ENCODE measurements around the gene FAM20A. TPM values are rescaled to one million over a fixed set of nuclear protein-coding genes. Genes with fewer than 3 reads are reported as not detected.

The FAM20A gene
- total RNA-seq, 1 experiment from 2014 or later: not detected

DNA sequence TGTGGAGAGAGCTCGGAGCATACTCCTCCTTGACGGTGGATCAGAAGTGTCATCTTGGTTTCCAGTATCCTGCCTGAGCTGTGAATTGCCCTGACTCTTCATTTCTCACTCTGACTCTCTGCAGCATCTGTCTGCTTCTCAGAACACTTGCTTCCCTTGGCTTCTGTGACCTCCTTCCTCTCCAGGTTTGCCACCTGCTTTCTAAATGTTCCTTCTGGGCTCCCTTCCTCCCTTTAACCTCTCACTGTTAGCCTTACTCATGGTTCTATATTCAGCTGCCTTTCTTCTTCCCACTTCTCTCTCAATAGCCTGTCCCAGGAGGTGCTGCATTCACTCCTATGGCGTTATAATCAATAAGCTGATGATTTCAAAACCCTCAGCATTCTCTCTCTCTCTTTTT lies 100.1 kb downstream of the FAM20A start (continued):
- TF ChIP-seq ZBTB33 (IDR thresholded peaks at IDR 0.05; ENCODE audit: extremely low read depth, insufficient replicate concordance, low read length): no peak

DNA sequence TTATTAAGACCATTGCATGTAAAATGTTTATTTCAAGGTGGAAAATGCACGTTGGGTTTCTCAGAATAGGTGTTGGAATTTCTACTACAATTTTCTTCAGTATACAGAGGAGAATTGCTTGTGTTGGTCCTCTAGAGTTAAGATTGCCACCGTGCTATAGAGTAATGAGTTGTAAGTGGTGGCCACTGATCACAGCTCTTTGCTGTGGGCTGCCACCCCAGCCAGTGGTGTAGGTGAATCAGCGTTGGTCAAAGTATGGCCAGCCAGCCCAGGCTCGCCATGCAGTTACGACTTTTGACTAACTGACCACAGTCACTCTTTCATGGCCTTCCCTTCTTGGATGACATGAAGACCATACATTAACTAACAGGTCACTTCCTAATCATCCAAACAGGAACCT lies 101.6 kb downstream of the FAM20A start:
- TF ChIP-seq, protein P1, sequence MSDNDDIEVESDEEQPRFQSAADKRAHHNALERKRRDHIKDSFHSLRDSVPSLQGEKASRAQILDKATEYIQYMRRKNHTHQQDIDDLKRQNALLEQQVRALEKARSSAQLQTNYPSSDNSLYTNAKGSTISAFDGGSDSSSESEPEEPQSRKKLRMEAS (IDR thresholded peaks at IDR 0.05): no peak
- TF ChIP-seq SP1 (IDR thresholded peaks at IDR 0.05; ENCODE audit: low read depth) (no peak), CEBPB (IDR thresholded peaks at IDR 0.05; ENCODE audit: low read depth) (no peak), EZH2 (IDR thresholded peaks at IDR 0.05) (no peak), CBX3 (IDR thresholded peaks at IDR 0.05; ENCODE audit: low read depth) (no peak), EGR1 (IDR thresholded peaks at IDR 0.05; ENCODE audit: low read depth) (no peak), ZNF274 (IDR thresholded peaks at IDR 0.05; ENCODE audit: low read depth, low read length) (no peak), EZH2phosphoT487 (IDR thresholded peaks at IDR 0.05; ENCODE audit: borderline replicate concordance) (no peak), ZBTB33 (IDR thresholded peaks at IDR 0.05; ENCODE audit: extremely low read depth, insufficient replicate concordance, low read length) (no peak), ELF1 (IDR thresholded peaks at IDR 0.05; ENCODE audit: borderline replicate concordance, low read depth) (no peak), POLR2A (IDR thresholded peaks at IDR 0.05; ENCODE audit: borderline replicate concordance, extremely low read depth, insufficient read depth, insufficient read length) (no peak), FOSL1 (IDR thresholded peaks at IDR 0.05; ENCODE audit: low read depth) (no peak)
- intact Hi-C loops (cut with micrococcal nuclease): no loop called here
- CTCF ChIA-PET: no interaction called here
- H3K4me2 ChIP-seq (ENCODE audit: low read length): no peak overlapping the region
- RAD21 ChIA-PET (ENCODE audit: low non-redundant PET in 1 of 2, low total read pairs in 2 of 2, uncharacterized antibody in 2 of 2, unreplicated experiment in 2 of 2): no interaction called here
- no peaks in the 10 kb centered on the region for H3K27me3 ChIP-seq (ENCODE audit: insufficient read depth, low read length)
- no peaks in the 10 kb centered on the region for H3K9me2 ChIP-seq (ENCODE audit: insufficient read depth)
- no peaks in the 10 kb centered on the region for H3K9me3 ChIP-seq (ENCODE audit: control insufficient read depth in 1 of 2, insufficient read depth in 1 of 2, low read depth in 1 of 2, low read length in 2 of 2)
- peaks cover 0 to 6% of the 10 kb centered on the region in 2 experiments; a peak in 1 of 4 replicates for H3K4me1 ChIP-seq (ENCODE audit: control insufficient read depth in 1 of 2, insufficient read depth in 2 of 2, low read length in 2 of 2)
- POLR2A ChIA-PET: no interaction called here
- no peaks in the 10 kb centered on the region for H3K36me3 ChIP-seq (ENCODE audit: control insufficient read depth in 1 of 2, insufficient read depth in 2 of 2, low read length in 2 of 2)
- H3K4me3 ChIP-seq (replicated peaks in 1 of 2; ENCODE audit: low read depth in 1 of 2, low read length in 2 of 2): no peak overlapping the region
- H2AFZ ChIP-seq (ENCODE audit: low read depth, low read length, poor library complexity, severe bottlenecking): no peak overlapping the region
- no TSS peak for BruUV-seq (replicated peaks)
- H3K79me2 ChIP-seq (ENCODE audit: insufficient read depth, low read length): no peaks in the 10 kb centered on the region
- DNase-seq (ENCODE audit: low read depth, low spot score) (no peak), ATAC-seq (no peak)
- H4K20me1 ChIP-seq (ENCODE audit: insufficient read depth): no peaks in the 10 kb centered on the region
- H3K27ac ChIP-seq (ENCODE audit: low read depth, low read length): no peak overlapping the region
- no peak overlapping the region for H3K9ac ChIP-seq (ENCODE audit: low read length)

Data from HCT116 (cell line).